Ishikawa (cell line): ENCODE measurements around the gene DENND5B.

Experiments used
- CEBPB ChIP-seq: IDR thresholded peaks from 2 replicates; pipeline ENCODE4 v1.6.1; 2012
- CREB1 ChIP-seq: IDR thresholded peaks from 2 replicates; pipeline ENCODE4 v1.6.1; 2012; ENCODE audit warnings: low read depth
- EGR1 ChIP-seq: IDR thresholded peaks from 2 replicates; pipeline ENCODE4 v1.6.1; 2012
- EP300 ChIP-seq: IDR thresholded peaks from 2 replicates; pipeline ENCODE4 v1.6.1; 2012; ENCODE audit warnings: borderline replicate concordance
- FOXM1 ChIP-seq: IDR thresholded peaks from 2 replicates; pipeline ENCODE4 v1.6.1; 2012; ENCODE audit warnings: low read depth, borderline replicate concordance
- MAX ChIP-seq: IDR thresholded peaks from 2 replicates; pipeline ENCODE4 v1.6.1; 2012
- NFIC ChIP-seq: IDR thresholded peaks from 2 replicates; pipeline ENCODE4 v1.6.1; 2012
- RAD21 ChIP-seq: IDR thresholded peaks from 2 replicates; pipeline ENCODE4 v1.6.1; 2012; ENCODE audit warnings: low read depth
- REST ChIP-seq: IDR thresholded peaks from 2 replicates; pipeline ENCODE4 v1.6.1; 2012; ENCODE audit warnings: low read depth, mild to moderate bottlenecking
- TAF1 ChIP-seq: IDR thresholded peaks from 2 replicates; pipeline ENCODE4 v1.6.1; 2012; ENCODE audit warnings: low read depth, mild to moderate bottlenecking
- TCF12 ChIP-seq: IDR thresholded peaks from 2 replicates; pipeline ENCODE4 v1.6.1; 2012; ENCODE audit warnings: low read depth
- TEAD4 ChIP-seq: IDR thresholded peaks from 2 replicates; pipeline ENCODE4 v1.6.1; 2012
- USF1 ChIP-seq: IDR thresholded peaks from 2 replicates; pipeline ENCODE4 v1.6.1; 2012
- YY1 ChIP-seq: IDR thresholded peaks from 2 replicates; pipeline ENCODE4 v1.6.1; 2012; ENCODE audit warnings: low read depth
- ZBTB7A ChIP-seq: IDR thresholded peaks from 2 replicates; pipeline ENCODE4 v1.6.1; 2012; ENCODE audit warnings: low read depth

Gene DENND5B

GRCh38 chr12:31407562-31407961, 183.4 kb downstream of the DENND5B start:
- no peak for TF ChIP-seq CEBPB
- TF ChIP-seq ZBTB7A: no peak
- no peak for TF ChIP-seq EP300
- TF ChIP-seq CREB1: no peak
- TF ChIP-seq YY1: no peak
- TF ChIP-seq FOXM1: no peak
- no peak for TF ChIP-seq NFIC
- TF ChIP-seq TAF1: no peak
- TF ChIP-seq USF1: no peak

GRCh38 chr12:31406345-31406744, 184.6 kb downstream of the DENND5B start:
- TF ChIP-seq FOXM1 (no peak), USF1 (no peak), TCF12 (no peak), TEAD4 (no peak), NFIC (no peak), YY1 (no peak), TAF1 (no peak)

GRCh38 chr12:31405021-31405420, 185.9 kb downstream of the DENND5B start:
- no peak for TF ChIP-seq USF1
- no peak for TF ChIP-seq MAX

GRCh38 chr12:31403099-31403607, 187.8 kb downstream of the DENND5B start:
- TF ChIP-seq NFIC: peak; percentile 33; the same call in 1 of the 2 replicates
- peak; percentile 100 for TF ChIP-seq RAD21

GRCh38 chr12:31393004-31393550, 197.9 kb downstream of the DENND5B start:
- no peak for TF ChIP-seq TAF1
- no peak for TF ChIP-seq CREB1
- TF ChIP-seq MAX: no peak
- no peak for TF ChIP-seq REST
- TF ChIP-seq YY1: no peak

GRCh38 chr12:31390991-31391390, 199.9 kb downstream of the DENND5B start:
- TF ChIP-seq ZBTB7A (no peak), EGR1 (no peak), MAX (no peak), YY1 (no peak), RAD21 (no peak), NFIC (no peak), FOXM1 (no peak), CREB1 (no peak), TEAD4 (no peak)

GRCh38 chr12:31388713-31389112, 202.2 kb downstream of the DENND5B start:
- TF ChIP-seq TCF12 (no peak), ZBTB7A (no peak), REST (no peak), EGR1 (no peak), FOXM1 (no peak), RAD21 (no peak), CREB1 (no peak), YY1 (no peak), USF1 (no peak), EP300 (no peak), MAX (no peak)
